Measurements from ENCODE around the gene ABCA1. TPM values are rescaled to one million over a fixed set of nuclear protein-coding genes. Genes with fewer than 3 reads are reported as not detected.
A peak's percentile ranks its signal among the peaks of the same experiment; 100 is the strongest.
"Not testable (repeated sequence)": the region's sequence is repeated elsewhere in the genome, so short reads cannot be mapped to it uniquely, and the experiment has no call there.

Gene ABCA1, protein sequence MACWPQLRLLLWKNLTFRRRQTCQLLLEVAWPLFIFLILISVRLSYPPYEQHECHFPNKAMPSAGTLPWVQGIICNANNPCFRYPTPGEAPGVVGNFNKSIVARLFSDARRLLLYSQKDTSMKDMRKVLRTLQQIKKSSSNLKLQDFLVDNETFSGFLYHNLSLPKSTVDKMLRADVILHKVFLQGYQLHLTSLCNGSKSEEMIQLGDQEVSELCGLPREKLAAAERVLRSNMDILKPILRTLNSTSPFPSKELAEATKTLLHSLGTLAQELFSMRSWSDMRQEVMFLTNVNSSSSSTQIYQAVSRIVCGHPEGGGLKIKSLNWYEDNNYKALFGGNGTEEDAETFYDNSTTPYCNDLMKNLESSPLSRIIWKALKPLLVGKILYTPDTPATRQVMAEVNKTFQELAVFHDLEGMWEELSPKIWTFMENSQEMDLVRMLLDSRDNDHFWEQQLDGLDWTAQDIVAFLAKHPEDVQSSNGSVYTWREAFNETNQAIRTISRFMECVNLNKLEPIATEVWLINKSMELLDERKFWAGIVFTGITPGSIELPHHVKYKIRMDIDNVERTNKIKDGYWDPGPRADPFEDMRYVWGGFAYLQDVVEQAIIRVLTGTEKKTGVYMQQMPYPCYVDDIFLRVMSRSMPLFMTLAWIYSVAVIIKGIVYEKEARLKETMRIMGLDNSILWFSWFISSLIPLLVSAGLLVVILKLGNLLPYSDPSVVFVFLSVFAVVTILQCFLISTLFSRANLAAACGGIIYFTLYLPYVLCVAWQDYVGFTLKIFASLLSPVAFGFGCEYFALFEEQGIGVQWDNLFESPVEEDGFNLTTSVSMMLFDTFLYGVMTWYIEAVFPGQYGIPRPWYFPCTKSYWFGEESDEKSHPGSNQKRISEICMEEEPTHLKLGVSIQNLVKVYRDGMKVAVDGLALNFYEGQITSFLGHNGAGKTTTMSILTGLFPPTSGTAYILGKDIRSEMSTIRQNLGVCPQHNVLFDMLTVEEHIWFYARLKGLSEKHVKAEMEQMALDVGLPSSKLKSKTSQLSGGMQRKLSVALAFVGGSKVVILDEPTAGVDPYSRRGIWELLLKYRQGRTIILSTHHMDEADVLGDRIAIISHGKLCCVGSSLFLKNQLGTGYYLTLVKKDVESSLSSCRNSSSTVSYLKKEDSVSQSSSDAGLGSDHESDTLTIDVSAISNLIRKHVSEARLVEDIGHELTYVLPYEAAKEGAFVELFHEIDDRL (N-terminal part only)
- 10 to 100 TPM in 3 of 4 donors, 1 to 10 TPM in 1; 4.9 to 23.8 (median 21.5) TPM for total RNA-seq

DNA sequence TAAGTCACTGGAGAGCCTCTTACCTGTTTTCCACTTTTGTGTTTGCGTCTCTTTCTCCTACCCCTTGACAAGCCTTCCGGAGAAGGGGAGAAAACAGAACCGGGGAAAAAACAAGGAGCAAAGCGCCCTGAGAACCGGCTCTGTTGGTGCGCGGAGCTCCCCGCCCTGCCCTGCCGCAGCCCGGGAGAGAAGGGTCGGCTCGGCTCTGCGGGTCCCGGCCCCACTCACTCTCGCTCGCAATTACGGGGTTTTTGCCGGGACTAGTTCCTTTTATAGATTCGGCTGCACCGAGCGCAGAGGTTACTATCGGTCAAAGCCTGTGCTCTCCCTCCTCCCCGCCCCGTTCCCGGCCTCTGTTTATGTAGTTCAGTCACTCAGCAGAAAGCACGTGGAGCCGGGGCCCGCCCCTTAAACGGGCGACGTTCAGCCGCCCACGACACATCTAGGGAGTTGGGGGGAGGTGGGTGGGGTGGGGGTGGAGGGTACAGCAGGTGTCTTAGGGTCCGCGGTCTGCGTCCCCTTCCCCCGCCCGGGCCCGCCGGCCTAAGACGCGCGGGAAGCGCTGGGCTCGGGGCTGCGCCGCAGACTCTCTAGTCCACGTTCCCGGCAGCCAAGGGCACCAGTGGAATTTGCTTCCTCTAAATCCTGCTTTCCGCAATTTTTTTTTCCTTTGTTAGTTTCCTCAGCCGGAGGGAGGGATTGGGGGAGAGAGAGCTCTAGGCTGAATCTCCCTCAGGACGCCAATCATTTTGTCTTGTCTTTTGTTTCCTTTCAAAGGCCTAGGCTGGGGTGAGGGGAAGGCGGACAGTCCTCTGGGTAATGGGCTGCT is at the start of gene ABCA1:
Gene ABCA1, minus strand, starts transcription at position 244 of the 829 bp plus-strand sequence. CDS start 24,476 bp downstream, outside the sequence.
- Histone ChIP-seq H3K27me3 (no peaks in the 10 kb centered on the region), H3K36me3 (no peaks in the 10 kb centered on the region), H3K9me3 (no peaks in the 10 kb centered on the region), H3K4me1 (peaks cover 30 to 31% of the 10 kb centered on the region in 2 donors), H3K27ac (peak within 1 kb of the TSS; percentile 89 to 98 (median 96)), H3K4me3 (peak within 1 kb of the TSS; percentile 68 to 94 (median 88))
- intact Hi-C loops (cut with DNase I; ENCODE audit: low total_unique reads) (loop anchor here (1.0 to 5.0 kb wide), 7 partner anchors 40 to 319 kb away; no protein-coding TSS in a partner anchor), in situ Hi-C loops (cut with MboI; ENCODE audit: low sequenced_read_pairs in 4 of 4) (loop anchor here in 3 of 4 donors (5.0 to 10.0 kb wide), 4 partner anchors 39 to 487 kb away; partner anchors contain the start of gene SLC44A1 (in 1 of the 3))
- TF ChIP-seq POLR2A (IDR thresholded peaks at IDR 0.05) (peak; percentile 51 to 96), CTCF (IDR thresholded peaks at IDR 0.05 in 4 of 5, conservative IDR thresholded peaks at IDR 0.05 in 1 of 5) (no peak)
- DNase-seq, result peak; percentile 94 to 96
- ATAC-seq, result peak; percentile 85

DNA sequence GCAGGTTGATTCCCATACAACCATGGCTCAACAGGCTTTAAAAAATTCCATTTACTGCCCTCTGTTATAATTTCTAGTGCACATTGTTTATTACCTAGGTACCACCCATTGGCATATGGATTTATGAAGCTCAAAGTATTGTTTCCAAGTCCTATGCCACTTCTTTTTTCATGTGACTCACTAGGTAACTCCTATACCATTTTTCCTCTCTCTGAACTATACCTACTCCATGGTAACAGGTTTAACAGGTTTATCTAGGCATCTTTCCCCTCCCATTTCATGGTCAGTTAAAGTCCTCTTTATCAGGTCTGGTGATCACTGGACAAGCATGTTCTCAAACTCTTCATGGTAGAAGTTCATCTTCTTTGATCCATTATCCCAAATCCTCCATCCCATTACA is 49.6 kb upstream of the ABCA1 start:
- no peak for TF ChIP-seq POLR2A (IDR thresholded peaks at IDR 0.05)
- TF ChIP-seq CTCF (IDR thresholded peaks at IDR 0.05 in 4 of 5, conservative IDR thresholded peaks at IDR 0.05 in 1 of 5), result no peak
- intact Hi-C loops (cut with DNase I; ENCODE audit: low total_unique reads), result no loop called here
- no peak for DNase-seq
- in situ Hi-C loops (cut with MboI; ENCODE audit: low sequenced_read_pairs in 4 of 4), result loop anchor here in 1 of 4 donors (25.0 kb wide), 1 partner anchor 115 kb away; no protein-coding TSS in a partner anchor
- Histone ChIP-seq H3K4me1 (peaks cover 6 to 28% of the 10 kb centered on the region in 2 donors), H3K9me3 (no peaks in the 10 kb centered on the region), H3K27ac (peak overlapping the region in 1 of 4 donors; percentile 51), H3K36me3 (no peaks in the 10 kb centered on the region), H3K27me3 (no peaks in the 10 kb centered on the region), H3K4me3 (no peak overlapping the region)
- no peak for ATAC-seq

- in situ Hi-C loops (cut with MboI; ENCODE audit: low sequenced_read_pairs in 4 of 4) (loop anchor here in 1 of 4 donors (25.0 kb wide), 1 partner anchor 115 kb away; no protein-coding TSS in a partner anchor), intact Hi-C loops (cut with DNase I; ENCODE audit: low total_unique reads) (no loop called here)
- Histone ChIP-seq H3K4me1 (peaks cover 3 to 28% of the 10 kb centered on the region in 2 donors), H3K27ac (peak overlapping the region; percentile 27 to 54 (median 47)), H3K4me3 (no peak overlapping the region), H3K27me3 (no peaks in the 10 kb centered on the region), H3K36me3 (no peaks in the 10 kb centered on the region), H3K9me3 (no peaks in the 10 kb centered on the region)
- DNase-seq (no peak), ATAC-seq (peak; percentile 47 to 72)
- TF ChIP-seq POLR2A (IDR thresholded peaks at IDR 0.05) (no peak), CTCF (IDR thresholded peaks at IDR 0.05 in 4 of 5, conservative IDR thresholded peaks at IDR 0.05 in 1 of 5) (no peak)
Observed at GRCh38 chr9:104977168-104977567, 49.2 kb upstream of the ABCA1 start.

DNA sequence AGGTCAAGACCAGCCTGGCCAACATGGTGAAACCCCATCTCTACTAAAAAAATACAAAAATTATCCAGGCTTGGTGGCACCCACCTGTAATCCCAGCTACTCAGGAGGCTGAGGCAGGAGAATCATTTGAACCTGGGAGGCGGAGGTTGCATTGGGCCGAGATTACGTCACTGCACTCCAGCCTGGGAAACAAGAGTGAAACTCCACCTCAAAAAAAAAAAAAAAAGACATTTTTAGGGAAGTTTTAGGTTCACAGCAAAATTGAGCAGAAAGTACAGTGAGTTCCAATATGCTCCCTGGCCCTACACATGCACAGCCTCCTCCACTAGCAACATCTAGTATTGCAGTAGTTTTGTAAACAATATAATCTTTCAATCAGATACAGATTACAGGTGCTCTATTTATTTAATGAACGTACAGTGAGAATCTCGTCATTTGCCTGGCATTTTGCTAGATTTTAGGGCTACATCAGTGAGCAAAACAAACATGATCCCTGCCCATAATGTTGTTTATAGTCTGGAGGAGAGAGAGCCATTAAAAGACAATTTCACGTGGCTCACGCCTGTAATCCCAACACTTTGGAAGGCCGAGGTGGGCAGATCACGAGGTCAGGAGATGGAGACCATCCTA is 48.1 kb upstream of the ABCA1 start:
- H3K4me1 ChIP-seq, result peaks cover 3 to 28% of the 10 kb centered on the region in 2 donors
- H3K27me3 ChIP-seq; DNase-seq; intact Hi-C loops (cut with DNase I; ENCODE audit: low total_unique reads); ATAC-seq; H3K4me3 ChIP-seq; H3K36me3 ChIP-seq; H3K9me3 ChIP-seq: not testable (repeated sequence)
- H3K27ac ChIP-seq, result peak overlapping the region in 3 of 4 donors; percentile 43 to 54 (median 51)
- in situ Hi-C loops (cut with MboI; ENCODE audit: low sequenced_read_pairs in 4 of 4), result loop anchor here in 1 of 4 donors (25.0 kb wide), 1 partner anchor 114 kb away; no protein-coding TSS in a partner anchor
